HG02642 (cell line): ENCODE data around the gene KCNT2.
"Not testable (repeated sequence)": the region's sequence is repeated elsewhere in the genome, so short reads cannot be mapped to it uniquely, and the experiment has no call there.

ENCODE experiments used
- ATAC-seq: cut with Tn5 transposase; IDR thresholded peaks from one replicate; pipeline ENCODE4 v1.9.1; 2021; ENCODE audit warnings: mild to moderate bottlenecking; ENCODE audit not compliant: unreplicated experiment, poor library complexity

The KCNT2 gene

GRCh38 chr1:196522574-196523345 is 85.5 kb downstream of the KCNT2 start:
- not testable (repeated sequence) for ATAC-seq

- no peak for ATAC-seq
Observed at GRCh38 chr1:196517193-196517592, 91.0 kb downstream of the KCNT2 start.

- no peak for ATAC-seq
Observed at GRCh38 chr1:196516373-196516772, 91.9 kb downstream of the KCNT2 start.

DNA sequence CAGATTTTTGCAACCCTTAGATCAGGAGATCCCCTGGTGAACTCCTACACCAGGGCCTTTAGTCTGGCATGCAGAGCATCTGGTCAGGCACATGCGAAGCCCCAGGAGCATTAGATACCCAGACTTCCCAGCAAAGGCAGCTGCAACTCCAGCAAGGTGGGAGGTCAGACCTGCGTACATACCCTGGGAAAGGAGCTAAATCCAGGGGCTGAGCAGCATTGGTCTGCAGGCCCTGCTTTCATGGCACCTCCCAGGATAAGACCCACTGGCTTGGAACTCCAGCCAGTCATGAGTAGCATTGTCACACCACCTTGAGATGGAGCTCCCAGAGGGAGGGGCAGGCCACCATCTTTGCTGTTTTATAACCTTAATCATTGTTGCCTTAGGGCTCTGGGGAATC is 92.3 kb downstream of the KCNT2 start:
- ATAC-seq = no peak

DNA sequence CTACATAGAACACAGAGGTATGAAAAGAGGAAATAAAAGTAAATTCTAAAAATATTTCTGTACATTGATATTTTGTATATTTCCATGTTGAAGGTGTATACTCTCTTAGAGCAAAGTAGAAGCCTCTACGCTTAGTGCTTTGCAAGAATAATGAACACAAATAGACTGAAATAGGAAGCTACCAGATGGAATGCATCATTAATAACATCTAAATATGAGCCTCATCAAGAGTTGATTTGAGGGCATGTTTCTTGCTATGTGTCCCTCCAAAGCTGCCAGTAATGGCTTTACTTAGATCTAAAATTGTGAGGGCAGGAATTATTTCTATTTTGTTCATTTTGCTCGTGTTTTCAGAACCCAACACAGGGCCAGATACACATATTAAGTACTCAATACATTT is 94.4 kb downstream of the KCNT2 start:
- ATAC-seq = no peak

- ATAC-seq = no peak
Observed at GRCh38 chr1:196510451-196510850, 97.8 kb downstream of the KCNT2 start.

- not testable (repeated sequence) for ATAC-seq
Observed at GRCh38 chr1:196504224-196504623, 104.0 kb downstream of the KCNT2 start.

DNA sequence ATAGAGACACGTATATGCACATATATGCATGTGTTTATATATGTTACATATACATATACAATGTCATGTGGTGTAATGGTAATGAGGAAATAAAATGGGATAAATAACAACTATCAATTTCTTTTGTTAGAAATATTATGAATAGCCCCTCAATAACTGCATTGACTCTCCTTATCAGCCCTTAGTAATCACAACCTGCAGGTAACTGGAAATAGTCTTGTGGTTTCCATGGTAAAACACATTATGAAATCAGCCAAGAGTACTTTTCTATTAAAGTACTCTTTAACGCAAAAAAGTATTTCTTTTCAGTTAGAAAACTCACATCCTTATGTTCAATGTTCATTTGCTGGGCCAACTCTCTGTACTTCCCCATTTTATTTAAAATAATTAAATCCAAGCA is 105.8 kb downstream of the KCNT2 start:
- ATAC-seq = no peak

GRCh38 chr1:196501760-196502428 is 106.3 kb downstream of the KCNT2 start:
- ATAC-seq = no peak

DNA sequence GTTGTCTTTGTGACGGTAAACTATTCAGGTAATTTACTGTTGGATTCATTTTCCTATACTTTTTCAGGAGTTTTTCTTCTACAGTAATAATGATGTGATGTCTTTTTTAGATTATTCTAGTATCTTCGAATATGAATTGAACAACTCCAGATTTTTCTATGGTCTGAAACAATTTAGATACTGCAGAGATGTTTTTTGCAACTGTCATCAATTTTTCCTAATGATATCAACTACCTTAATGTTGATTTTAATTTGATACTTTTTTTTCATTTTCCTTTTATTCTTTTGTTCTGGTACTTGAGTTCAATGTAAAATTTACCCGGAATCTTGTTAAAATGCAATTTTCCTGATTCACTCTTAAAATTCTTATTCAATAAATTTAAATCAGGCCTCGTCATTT is 110.4 kb downstream of the KCNT2 start:
- ATAC-seq = no peak

DNA sequence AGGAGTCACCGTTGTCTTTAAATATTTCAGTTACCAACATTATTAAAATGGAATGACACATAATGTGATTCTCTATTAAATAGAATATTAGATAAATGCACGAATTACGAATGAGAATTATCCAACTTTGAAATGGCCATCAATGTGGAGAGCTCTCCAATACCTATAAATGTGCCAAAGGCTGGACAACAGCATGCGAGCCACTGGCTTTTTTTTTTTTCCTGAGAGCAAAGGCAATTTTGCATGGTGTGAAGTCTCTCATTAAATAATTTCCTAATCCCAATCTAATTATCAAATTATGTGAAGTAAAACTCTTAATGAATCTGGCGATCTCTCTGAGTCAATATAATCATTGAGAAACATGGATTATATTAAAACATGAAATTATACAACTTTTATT is 113.5 kb downstream of the KCNT2 start:
- ATAC-seq = no peak

DNA sequence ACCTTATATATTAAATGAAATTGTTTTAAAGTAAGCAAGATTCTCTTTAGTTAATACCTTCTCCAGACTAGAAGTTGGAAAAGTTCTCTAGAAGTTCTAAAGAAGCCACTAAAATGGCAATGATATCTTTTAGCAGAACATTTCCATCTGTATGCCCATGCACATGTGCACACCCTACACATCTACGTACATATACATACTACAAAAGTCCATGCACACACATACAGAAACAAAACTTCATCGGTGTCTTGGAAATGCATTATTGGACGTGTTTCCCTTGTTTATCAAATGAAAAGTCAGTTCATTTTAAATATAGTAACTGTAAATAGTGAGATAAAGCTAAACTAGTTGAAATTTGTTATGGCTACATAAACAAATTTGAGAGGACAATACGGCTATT is 114.4 kb downstream of the KCNT2 start:
- no peak for ATAC-seq

DNA sequence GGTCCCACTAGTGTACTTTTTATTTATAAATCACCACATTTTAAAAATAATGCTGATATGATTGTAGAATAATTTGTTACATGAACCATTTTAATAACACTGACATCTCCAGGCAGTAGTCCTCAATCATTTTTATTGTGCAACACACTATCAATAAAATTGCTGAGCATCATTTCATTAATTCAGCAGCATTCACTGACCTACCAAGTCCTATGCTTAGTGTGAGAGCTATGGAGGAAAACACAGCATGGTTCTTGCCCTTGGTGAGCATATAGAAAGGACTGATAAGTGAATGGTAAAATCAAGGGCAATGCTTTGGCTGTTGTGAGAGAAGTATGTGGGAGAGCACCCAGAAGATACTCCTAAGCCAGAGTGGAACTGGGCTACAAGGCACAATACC is 119.7 kb downstream of the KCNT2 start:
- ATAC-seq = no peak

DNA sequence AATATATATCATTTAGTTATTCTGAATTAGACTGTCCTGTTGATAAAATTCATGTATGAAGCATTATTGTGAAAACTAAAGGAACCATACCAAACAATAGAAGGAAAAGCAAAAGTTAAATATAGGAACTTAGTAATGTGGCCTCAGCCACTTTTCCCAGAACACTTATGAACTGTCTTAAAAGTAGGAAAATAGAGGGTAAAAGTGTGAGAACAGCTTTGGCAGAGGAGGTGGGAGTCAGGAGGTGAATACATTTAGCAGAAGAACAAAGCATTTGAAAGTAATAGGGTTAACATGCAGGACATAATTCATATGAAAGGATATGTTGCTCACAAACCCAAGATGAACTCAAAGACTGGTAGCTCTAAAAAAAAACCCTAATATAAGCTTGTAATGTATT is 121.9 kb downstream of the KCNT2 start:
- no peak for ATAC-seq

DNA sequence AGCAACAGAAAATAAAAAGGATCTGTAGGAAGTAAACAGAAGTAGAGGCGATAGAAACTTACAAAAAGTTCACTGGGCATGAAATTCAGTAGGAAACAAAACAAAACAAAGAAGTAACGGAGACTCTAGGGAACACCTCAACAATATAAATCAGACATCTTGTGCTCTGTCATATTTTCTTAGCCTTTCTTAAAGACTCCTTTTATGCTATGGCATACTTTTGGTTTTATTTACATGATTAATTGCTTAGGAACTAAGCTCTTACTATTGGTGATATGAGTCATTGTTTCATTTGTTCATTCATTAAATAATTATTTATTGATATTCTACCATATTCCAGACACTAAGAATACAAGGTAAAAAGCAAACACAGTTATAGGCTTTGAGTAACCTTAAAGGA is 126.6 kb downstream of the KCNT2 start:
- ATAC-seq = no peak

GRCh38 chr1:196477262-196477661 is 131.0 kb downstream of the KCNT2 start:
- ATAC-seq = no peak

DNA sequence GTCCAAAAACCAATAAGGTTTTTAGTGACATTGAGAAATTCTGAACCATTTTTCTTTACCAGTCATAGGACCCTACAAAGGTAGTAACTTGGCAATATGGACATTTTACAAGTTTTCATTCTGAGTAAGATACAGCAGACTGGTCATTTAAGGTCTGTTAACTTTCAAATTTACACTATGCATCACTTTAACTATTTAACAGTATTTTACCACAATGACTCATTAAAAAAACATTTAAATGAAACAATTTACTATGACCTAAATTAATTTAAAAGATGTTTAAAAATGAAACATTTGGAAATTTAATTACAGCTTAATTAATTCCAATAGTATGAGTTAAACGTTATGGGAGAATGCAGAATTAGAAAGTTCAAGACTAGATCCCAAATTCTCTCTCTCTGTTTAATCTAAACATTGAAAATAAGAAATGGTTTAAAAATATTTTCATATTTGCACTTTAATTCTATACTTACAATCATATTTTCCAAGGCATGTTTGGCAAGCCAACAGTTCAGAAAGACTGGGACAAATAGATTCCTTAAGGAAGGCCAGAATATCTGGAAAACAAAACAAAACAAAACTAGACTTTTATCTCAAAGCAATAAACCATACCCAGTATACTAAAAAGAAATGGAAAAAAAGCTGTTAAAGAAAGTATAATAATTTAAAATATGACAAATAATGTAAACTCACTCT is 140.9 kb downstream of the KCNT2 start:
- no peak for ATAC-seq

GRCh38 chr1:196466654-196467053 is 141.6 kb downstream of the KCNT2 start:
- ATAC-seq = no peak

- no peak for ATAC-seq
Observed at GRCh38 chr1:196466166-196466565, 142.1 kb downstream of the KCNT2 start.

DNA sequence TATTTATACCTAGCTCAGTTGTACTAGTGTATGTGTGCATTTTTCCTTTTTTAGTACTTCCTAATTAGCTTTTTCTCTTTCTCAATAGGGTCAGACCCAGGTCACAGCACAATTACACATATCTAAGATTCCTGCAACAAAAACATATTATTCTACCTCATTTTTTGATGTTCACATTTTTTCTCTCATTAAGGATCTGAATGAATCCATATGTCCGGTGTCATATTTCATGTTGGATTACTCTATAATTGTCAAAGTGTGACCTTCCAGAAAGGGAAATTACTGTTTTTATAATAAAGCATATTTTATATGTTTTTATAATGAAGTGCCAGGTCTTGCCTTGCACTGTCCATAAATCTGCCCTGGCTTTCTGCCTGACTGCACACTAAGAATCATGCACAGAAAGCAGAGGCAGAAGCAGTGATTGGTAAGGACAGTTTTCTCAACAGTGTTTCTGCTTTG is 143.7 kb downstream of the KCNT2 start:
- ATAC-seq = no peak

DNA sequence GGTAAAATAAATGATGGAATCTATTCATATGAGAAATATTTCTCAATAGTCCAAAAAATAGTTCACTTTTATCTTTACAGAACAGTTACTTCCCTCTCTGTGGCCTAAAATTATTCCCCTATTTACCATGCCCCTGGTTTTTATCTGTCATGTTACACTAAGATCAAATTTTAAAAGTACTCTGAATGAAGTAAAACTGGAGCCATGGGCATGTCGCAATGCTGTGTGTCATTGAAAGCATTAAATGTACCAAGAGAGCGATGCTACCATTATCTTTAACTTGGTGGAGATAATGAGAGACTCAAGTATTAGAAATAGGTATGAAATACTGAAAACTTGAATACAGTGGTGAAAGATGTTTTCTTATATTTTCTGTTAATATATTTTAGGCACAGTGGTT is 146.2 kb downstream of the KCNT2 start:
- no peak for ATAC-seq
